Stimulated activated CD4-positive, alpha-beta T cell treated with anti-CD3 and anti-CD28 coated beads, Interleukin-1b, Interleukin-23, amount 100 ng/mL, for 24 hours (primary cell): Measurements from ENCODE around the gene MMP24OS.
"Not testable (repeated sequence)": the region's sequence is repeated elsewhere in the genome, so short reads cannot be mapped to it uniquely, and the experiment has no call there.

Experiments
- DNase-seq, 4 experiments: peaks; one replicate each; pipeline ENCODE4 v3.0.0-alpha.2; 2020; ENCODE audit warnings: low read depth in 4 of 4, low spot score in 1 of 4

The MMP24OS gene

GRCh38 chr20:35276408-35276807, 1.5 kb downstream of the MMP24OS start:
- no peak for DNase-seq

- DNase-seq = no peak
These were observed 2.1 kb downstream of the MMP24OS start for GRCh38 chr20:35275741-35276251.

GRCh38 chr20:35274172-35275092, 3.5 kb downstream of the MMP24OS start:
- DNase-seq = no peak

GRCh38 chr20:35273449-35274171, 4.3 kb downstream of the MMP24OS start:
- no peak for DNase-seq

- no peak for DNase-seq
These were observed 6.0 kb downstream of the MMP24OS start for GRCh38 chr20:35271904-35272303.

- no peak for DNase-seq
These were observed 6.6 kb downstream of the MMP24OS start for GRCh38 chr20:35271073-35271882.

- DNase-seq = no peak
These were observed 7.7 kb downstream of the MMP24OS start for GRCh38 chr20:35270021-35270902.

- DNase-seq = peak in 2 of 4 experiments; percentile 14 to 33
These were observed 8.7 kb downstream of the MMP24OS start for GRCh38 chr20:35269055-35269781.

GRCh38 chr20:35267092-35267491, 10.8 kb downstream of the MMP24OS start:
- DNase-seq = no peak

GRCh38 chr20:35264755-35265154, 13.2 kb downstream of the MMP24OS start:
- DNase-seq = no peak

GRCh38 chr20:35263532-35264341, 14.2 kb downstream of the MMP24OS start:
- no peak for DNase-seq

GRCh38 chr20:35262731-35263531, 15.0 kb downstream of the MMP24OS start:
- DNase-seq = not testable (repeated sequence)

GRCh38 chr20:35262321-35262720, 15.6 kb downstream of the MMP24OS start:
- not testable (repeated sequence) for DNase-seq

GRCh38 chr20:35260426-35260825, 17.5 kb downstream of the MMP24OS start:
- DNase-seq = no peak

GRCh38 chr20:35257175-35257909, 20.6 kb downstream of the MMP24OS start:
- DNase-seq = no peak

- no peak for DNase-seq
These were observed 23.4 kb downstream of the MMP24OS start for GRCh38 chr20:35254448-35254999.

GRCh38 chr20:35253010-35253409, 24.9 kb downstream of the MMP24OS start:
- DNase-seq = no peak
